HEK293 (cell line): ENCODE data around the gene DENND4B.
A peak's percentile ranks its signal among the peaks of the same experiment; 100 is the strongest.

ENCODE experiments used
- FEZF1 ChIP-seq: fragments of 450-650 bp; formaldehyde crosslinking; IDR thresholded peaks from 2 replicates; pipeline ENCODE4 v1.5.1; 2016; ENCODE audit warnings: missing biosample characterization, missing genetic modification characterization
- GLI2 ChIP-seq: fragments of 450-650 bp; formaldehyde crosslinking; IDR thresholded peaks from 2 replicates; pipeline ENCODE4; 2017; ENCODE audit warnings: missing biosample characterization, missing genetic modification characterization, low read depth, borderline replicate concordance
- HOXC10 ChIP-seq: sonication (generic); formaldehyde crosslinking; IDR thresholded peaks from 2 replicates; pipeline ENCODE4 v1.8.1; 2023; ENCODE audit warnings: mild to moderate bottlenecking, missing genetic modification reagents
- KLF7 ChIP-seq: fragments of 450-650 bp; formaldehyde crosslinking; IDR thresholded peaks from 2 replicates; pipeline ENCODE4 v1.5.1; 2016; ENCODE audit warnings: missing biosample characterization, missing genetic modification characterization, borderline replicate concordance
- MZF1 ChIP-seq: fragments of 450-650 bp; formaldehyde crosslinking; IDR thresholded peaks from 2 replicates; pipeline ENCODE4 v1.5.1; 2017; ENCODE audit warnings: missing biosample characterization, missing genetic modification characterization, borderline replicate concordance
- OSR2 ChIP-seq: fragments of 450-650 bp; formaldehyde crosslinking; IDR thresholded peaks from 2 replicates; pipeline ENCODE4 v1.5.1; 2016; ENCODE audit warnings: missing biosample characterization, missing genetic modification characterization
- SP7 ChIP-seq: fragments of 450-650 bp; formaldehyde crosslinking; IDR thresholded peaks from 2 replicates; pipeline ENCODE4 v1.5.1; 2016; ENCODE audit warnings: missing biosample characterization, missing genetic modification characterization
- ZBTB1 ChIP-seq: fragments of 450-650 bp; formaldehyde crosslinking; IDR thresholded peaks from 2 replicates; pipeline ENCODE4 v1.5.1; 2016; ENCODE audit warnings: missing biosample characterization, missing genetic modification characterization
- ZBTB8A ChIP-seq: fragments of 450-650 bp; formaldehyde crosslinking; IDR thresholded peaks from 2 replicates; pipeline ENCODE4 v1.5.1; 2016; ENCODE audit warnings: missing biosample characterization, missing genetic modification characterization
- ZNF140 ChIP-seq: fragments of 450-650 bp; formaldehyde crosslinking; IDR thresholded peaks from 2 replicates; pipeline ENCODE4 v1.5.1; 2016; ENCODE audit warnings: missing biosample characterization, missing genetic modification characterization
- ZNF354C ChIP-seq: fragments of 450-650 bp; formaldehyde crosslinking; IDR thresholded peaks from 2 replicates; pipeline ENCODE4 v1.5.1; 2016; ENCODE audit warnings: missing biosample characterization, missing genetic modification characterization, low read depth, borderline replicate concordance
- ZNF366 ChIP-seq: fragments of 450-650 bp; formaldehyde crosslinking; conservative IDR thresholded peaks from 2 replicates; pipeline ENCODE4 v1.5.1; 2016; ENCODE audit warnings: missing biosample characterization, missing genetic modification characterization
- ZNF394 ChIP-seq: fragments of 450-650 bp; formaldehyde crosslinking; IDR thresholded peaks from 2 replicates; pipeline ENCODE4 v1.5.1; 2016; ENCODE audit warnings: missing biosample characterization, missing genetic modification characterization, mild to moderate bottlenecking, moderate library complexity, borderline replicate concordance
- ZNF404 ChIP-seq: fragments of 450-650 bp; formaldehyde crosslinking; IDR thresholded peaks from 2 replicates; pipeline ENCODE4 v1.5.1; 2017; ENCODE audit warnings: missing biosample characterization, missing genetic modification characterization
- ZNF426 ChIP-seq: fragments of 450-650 bp; formaldehyde crosslinking; IDR thresholded peaks from 2 replicates; pipeline ENCODE4 v1.5.1; 2017; ENCODE audit warnings: missing biosample characterization, missing genetic modification characterization, mild to moderate bottlenecking, inconsistent platforms, moderate library complexity
- ZNF501 ChIP-seq: fragments of 450-650 bp; formaldehyde crosslinking; IDR thresholded peaks from 2 replicates; pipeline ENCODE4 v1.5.1; 2016; ENCODE audit warnings: missing biosample characterization, missing genetic modification characterization
- ZNF514 ChIP-seq: fragments of 450-650 bp; formaldehyde crosslinking; IDR thresholded peaks from 2 replicates; pipeline ENCODE4 v1.5.1; 2016; ENCODE audit warnings: missing biosample characterization, missing genetic modification characterization
- ZNF610 ChIP-seq: fragments of 450-650 bp; formaldehyde crosslinking; IDR thresholded peaks from 2 replicates; pipeline ENCODE4 v1.5.1; 2016; ENCODE audit warnings: missing biosample characterization, missing genetic modification characterization, borderline replicate concordance
- ZNF621 ChIP-seq: fragments of 450-650 bp; formaldehyde crosslinking; IDR thresholded peaks from 2 replicates; pipeline ENCODE4 v1.5.1; 2017; ENCODE audit warnings: missing biosample characterization, missing genetic modification characterization
- ZNF623 ChIP-seq: fragments of 450-650 bp; formaldehyde crosslinking; IDR thresholded peaks from 2 replicates; pipeline ENCODE4 v1.5.1; 2016; ENCODE audit warnings: missing biosample characterization, missing genetic modification characterization
- ZNF664 ChIP-seq: fragments of 450-650 bp; formaldehyde crosslinking; IDR thresholded peaks from 2 replicates; pipeline ENCODE4 v1.5.1; 2016; ENCODE audit warnings: missing biosample characterization, missing genetic modification characterization
- ZNF701 ChIP-seq: fragments of 450-650 bp; formaldehyde crosslinking; IDR thresholded peaks from 2 replicates; pipeline ENCODE4 v1.5.1; 2016; ENCODE audit warnings: missing biosample characterization, missing genetic modification characterization
- ZNF768 ChIP-seq: fragments of 450-650 bp; formaldehyde crosslinking; IDR thresholded peaks from 2 replicates; pipeline ENCODE4 v1.5.1; 2018; ENCODE audit warnings: missing biosample characterization, mild to moderate bottlenecking, missing genetic modification characterization
- ZNF791 ChIP-seq: fragments of 450-650 bp; formaldehyde crosslinking; IDR thresholded peaks from 2 replicates; pipeline ENCODE4 v1.5.1; 2016; ENCODE audit warnings: missing biosample characterization, missing genetic modification characterization
- TF ChIP-seq, protein P1 (sequence below): fragments of 450-650 bp; formaldehyde crosslinking; conservative IDR thresholded peaks from 2 replicates; pipeline ENCODE4 v1.5.1; 2016; ENCODE audit warnings: low read depth, missing biosample characterization, missing genetic modification characterization
- TF ChIP-seq, protein P2 (sequence below): fragments of 450-650 bp; formaldehyde crosslinking; conservative IDR thresholded peaks from 2 replicates; pipeline ENCODE4 v1.5.1; 2016; ENCODE audit warnings: low read depth, missing biosample characterization, missing genetic modification characterization
- TF ChIP-seq, protein P3 (sequence below): fragments of 450-650 bp; formaldehyde crosslinking; IDR thresholded peaks from 2 replicates; pipeline ENCODE4 v1.5.1; 2016; ENCODE audit warnings: missing biosample characterization, missing genetic modification characterization, low read depth

DENND4B gene

DNA sequence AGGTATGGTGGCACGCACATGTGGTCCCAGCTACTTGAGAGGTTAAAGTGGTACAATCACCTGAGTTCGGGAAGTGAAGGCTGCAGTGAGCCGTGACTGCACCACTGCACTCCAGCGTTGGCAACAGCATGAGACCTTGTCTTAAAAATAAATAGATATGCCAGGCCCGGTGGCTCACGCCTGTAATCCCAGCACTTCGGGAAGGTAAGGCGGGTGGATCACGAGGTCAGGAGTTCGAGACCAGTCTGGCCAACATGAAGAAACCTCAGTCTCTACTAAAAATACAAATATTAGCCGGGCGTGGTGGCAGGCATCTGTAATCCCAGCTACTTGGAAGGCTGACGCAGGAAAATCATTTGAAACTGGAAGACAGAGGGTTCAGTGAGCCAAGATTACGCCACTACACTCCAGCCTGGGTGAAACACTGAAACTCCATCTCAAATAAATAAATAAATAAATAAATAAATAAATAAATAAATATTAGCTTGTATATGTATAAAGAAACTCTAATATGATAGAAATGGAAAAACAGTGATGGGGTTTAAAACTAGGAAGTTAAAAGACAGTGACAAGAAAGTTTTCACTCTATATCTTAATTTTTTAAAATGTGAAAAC, 42.6 kb downstream of the DENND4B start (continued):
- TF ChIP-seq ZNF623 (tag by site-specific recombination), result peak; percentile 83
- TF ChIP-seq ZNF514, result 0 out of 2 replicates have a peak, but pooled peaks have one; percentile 79
- TF ChIP-seq ZNF664 (tag by site-specific recombination), result peak; percentile 61; the same call in 1 of the 2 replicates
- peak; percentile 58; the same call in 1 of the 2 replicates for TF ChIP-seq ZNF404 (tag by site-specific recombination)
- TF ChIP-seq ZNF394 (tag by site-specific recombination), result peak; percentile 98
- TF ChIP-seq ZBTB8A, result peak; percentile 80
- TF ChIP-seq ZNF366 (tag by site-specific recombination), result 0 out of 2 replicates have a peak, but pooled peaks have one; percentile 10
- peak; percentile 96 for TF ChIP-seq ZNF426 (tag by site-specific recombination)
- TF ChIP-seq HOXC10 (CRISPR knock-in tag), result no peak
- TF ChIP-seq ZNF768 (tag by site-specific recombination), result no peak
- no peak for TF ChIP-seq ZNF701 (tag by site-specific recombination)
- 0 out of 2 replicates have a peak, but pooled peaks have one; percentile 55 for TF ChIP-seq ZNF791
- no peak for TF ChIP-seq OSR2
- TF ChIP-seq, protein P1, sequence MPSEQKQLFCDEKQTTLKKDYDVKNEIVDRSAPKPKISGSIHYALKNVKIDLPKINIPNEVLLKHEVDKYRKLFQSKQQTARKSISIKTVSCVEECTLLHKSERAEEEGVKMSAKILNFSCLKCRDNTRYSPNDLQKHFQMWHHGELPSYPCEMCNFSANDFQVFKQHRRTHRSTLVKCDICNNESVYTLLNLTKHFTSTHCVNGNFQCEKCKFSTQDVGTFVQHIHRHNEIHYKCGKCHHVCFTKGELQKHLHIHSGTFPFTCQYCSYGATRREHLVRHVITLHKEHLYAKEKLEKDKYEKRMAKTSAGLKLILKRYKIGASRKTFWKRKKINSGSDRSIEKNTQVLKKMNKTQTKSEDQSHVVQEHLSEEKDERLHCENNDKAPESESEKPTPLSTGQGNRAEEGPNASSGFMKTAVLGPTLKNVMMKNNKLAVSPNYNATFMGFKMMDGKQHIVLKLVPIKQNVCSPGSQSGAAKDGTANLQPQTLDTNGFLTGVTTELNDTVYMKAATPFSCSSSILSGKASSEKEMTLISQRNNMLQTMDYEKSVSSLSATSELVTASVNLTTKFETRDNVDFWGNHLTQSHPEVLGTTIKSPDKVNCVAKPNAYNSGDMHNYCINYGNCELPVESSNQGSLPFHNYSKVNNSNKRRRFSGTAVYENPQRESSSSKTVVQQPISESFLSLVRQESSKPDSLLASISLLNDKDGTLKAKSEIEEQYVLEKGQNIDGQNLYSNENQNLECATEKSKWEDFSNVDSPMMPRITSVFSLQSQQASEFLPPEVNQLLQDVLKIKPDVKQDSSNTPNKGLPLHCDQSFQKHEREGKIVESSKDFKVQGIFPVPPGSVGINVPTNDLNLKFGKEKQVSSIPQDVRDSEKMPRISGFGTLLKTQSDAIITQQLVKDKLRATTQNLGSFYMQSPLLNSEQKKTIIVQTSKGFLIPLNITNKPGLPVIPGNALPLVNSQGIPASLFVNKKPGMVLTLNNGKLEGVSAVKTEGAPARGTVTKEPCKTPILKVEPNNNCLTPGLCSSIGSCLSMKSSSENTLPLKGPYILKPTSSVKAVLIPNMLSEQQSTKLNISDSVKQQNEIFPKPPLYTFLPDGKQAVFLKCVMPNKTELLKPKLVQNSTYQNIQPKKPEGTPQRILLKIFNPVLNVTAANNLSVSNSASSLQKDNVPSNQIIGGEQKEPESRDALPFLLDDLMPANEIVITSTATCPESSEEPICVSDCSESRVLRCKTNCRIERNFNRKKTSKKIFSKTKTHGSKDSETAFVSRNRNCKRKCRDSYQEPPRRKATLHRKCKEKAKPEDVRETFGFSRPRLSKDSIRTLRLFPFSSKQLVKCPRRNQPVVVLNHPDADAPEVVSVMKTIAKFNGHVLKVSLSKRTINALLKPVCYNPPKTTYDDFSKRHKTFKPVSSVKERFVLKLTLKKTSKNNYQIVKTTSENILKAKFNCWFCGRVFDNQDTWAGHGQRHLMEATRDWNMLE, result peak; percentile 96
- TF ChIP-seq ZNF354C, result peak; percentile 94; the same call in 1 of the 2 replicates
- TF ChIP-seq GLI2, result peak; percentile 14; the same call in 1 of the 2 replicates
- TF ChIP-seq, protein P2, sequence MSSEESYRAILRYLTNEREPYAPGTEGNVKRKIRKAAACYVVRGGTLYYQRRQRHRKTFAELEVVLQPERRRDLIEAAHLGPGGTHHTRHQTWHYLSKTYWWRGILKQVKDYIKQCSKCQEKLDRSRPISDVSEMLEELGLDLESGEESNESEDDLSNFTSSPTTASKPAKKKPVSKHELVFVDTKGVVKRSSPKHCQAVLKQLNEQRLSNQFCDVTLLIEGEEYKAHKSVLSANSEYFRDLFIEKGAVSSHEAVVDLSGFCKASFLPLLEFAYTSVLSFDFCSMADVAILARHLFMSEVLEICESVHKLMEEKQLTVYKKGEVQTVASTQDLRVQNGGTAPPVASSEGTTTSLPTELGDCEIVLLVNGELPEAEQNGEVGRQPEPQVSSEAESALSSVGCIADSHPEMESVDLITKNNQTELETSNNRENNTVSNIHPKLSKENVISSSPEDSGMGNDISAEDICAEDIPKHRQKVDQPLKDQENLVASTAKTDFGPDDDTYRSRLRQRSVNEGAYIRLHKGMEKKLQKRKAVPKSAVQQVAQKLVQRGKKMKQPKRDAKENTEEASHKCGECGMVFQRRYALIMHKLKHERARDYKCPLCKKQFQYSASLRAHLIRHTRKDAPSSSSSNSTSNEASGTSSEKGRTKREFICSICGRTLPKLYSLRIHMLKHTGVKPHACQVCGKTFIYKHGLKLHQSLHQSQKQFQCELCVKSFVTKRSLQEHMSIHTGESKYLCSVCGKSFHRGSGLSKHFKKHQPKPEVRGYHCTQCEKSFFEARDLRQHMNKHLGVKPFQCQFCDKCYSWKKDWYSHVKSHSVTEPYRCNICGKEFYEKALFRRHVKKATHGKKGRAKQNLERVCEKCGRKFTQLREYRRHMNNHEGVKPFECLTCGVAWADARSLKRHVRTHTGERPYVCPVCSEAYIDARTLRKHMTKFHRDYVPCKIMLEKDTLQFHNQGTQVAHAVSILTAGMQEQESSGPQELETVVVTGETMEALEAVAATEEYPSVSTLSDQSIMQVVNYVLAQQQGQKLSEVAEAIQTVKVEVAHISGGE (tag by site-specific recombination), result peak; percentile 85
- no peak for TF ChIP-seq SP7
- peak; percentile 62; the same call in 1 of the 2 replicates for TF ChIP-seq MZF1 (tag by site-specific recombination)
- TF ChIP-seq, protein P3, sequence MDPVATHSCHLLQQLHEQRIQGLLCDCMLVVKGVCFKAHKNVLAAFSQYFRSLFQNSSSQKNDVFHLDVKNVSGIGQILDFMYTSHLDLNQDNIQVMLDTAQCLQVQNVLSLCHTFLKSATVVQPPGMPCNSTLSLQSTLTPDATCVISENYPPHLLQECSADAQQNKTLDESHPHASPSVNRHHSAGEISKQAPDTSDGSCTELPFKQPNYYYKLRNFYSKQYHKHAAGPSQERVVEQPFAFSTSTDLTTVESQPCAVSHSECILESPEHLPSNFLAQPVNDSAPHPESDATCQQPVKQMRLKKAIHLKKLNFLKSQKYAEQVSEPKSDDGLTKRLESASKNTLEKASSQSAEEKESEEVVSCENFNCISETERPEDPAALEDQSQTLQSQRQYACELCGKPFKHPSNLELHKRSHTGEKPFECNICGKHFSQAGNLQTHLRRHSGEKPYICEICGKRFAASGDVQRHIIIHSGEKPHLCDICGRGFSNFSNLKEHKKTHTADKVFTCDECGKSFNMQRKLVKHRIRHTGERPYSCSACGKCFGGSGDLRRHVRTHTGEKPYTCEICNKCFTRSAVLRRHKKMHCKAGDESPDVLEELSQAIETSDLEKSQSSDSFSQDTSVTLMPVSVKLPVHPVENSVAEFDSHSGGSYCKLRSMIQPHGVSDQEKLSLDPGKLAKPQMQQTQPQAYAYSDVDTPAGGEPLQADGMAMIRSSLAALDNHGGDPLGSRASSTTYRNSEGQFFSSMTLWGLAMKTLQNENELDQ (tag by site-specific recombination), result no peak
- TF ChIP-seq ZNF610 (tag by site-specific recombination), result no peak
- TF ChIP-seq ZBTB1 (tag by site-specific recombination), result 0 out of 2 replicates have a peak, but pooled peaks have one; percentile 52
- TF ChIP-seq KLF7, result peak; percentile 58; the same call in 1 of the 2 replicates
- TF ChIP-seq ZNF621 (tag by site-specific recombination), result no peak
- TF ChIP-seq ZNF140 (tag by site-specific recombination), result peak; percentile 88; the same call in 1 of the 2 replicates
- no peak for TF ChIP-seq FEZF1 (tag by site-specific recombination)
- TF ChIP-seq ZNF501, result peak; percentile 84; the same call in 1 of the 2 replicates
